Astrocyte (in vitro differentiated cells and primary cell): ENCODE measurements around the gene FGFBP3.

Source experiments
- EZH2 ChIP-seq: IDR thresholded peaks from 2 replicates; pipeline ENCODE4 v1.6.1; 2012; ENCODE audit warnings: mild to moderate bottlenecking, low read length, inconsistent platforms; ENCODE audit not compliant: insufficient read depth
- TF ChIP-seq, protein P1 (sequence below): IDR thresholded peaks from 2 replicates; pipeline ENCODE4 v1.5.1; 2011; ENCODE audit warnings: low read depth, mild to moderate bottlenecking, inconsistent platforms, low read length, moderate library complexity; ENCODE audit not compliant: insufficient read depth

GRCh38 chr10:91891125-91892001 is 17.9 kb downstream of the FGFBP3 start:
- TF ChIP-seq, protein P1, sequence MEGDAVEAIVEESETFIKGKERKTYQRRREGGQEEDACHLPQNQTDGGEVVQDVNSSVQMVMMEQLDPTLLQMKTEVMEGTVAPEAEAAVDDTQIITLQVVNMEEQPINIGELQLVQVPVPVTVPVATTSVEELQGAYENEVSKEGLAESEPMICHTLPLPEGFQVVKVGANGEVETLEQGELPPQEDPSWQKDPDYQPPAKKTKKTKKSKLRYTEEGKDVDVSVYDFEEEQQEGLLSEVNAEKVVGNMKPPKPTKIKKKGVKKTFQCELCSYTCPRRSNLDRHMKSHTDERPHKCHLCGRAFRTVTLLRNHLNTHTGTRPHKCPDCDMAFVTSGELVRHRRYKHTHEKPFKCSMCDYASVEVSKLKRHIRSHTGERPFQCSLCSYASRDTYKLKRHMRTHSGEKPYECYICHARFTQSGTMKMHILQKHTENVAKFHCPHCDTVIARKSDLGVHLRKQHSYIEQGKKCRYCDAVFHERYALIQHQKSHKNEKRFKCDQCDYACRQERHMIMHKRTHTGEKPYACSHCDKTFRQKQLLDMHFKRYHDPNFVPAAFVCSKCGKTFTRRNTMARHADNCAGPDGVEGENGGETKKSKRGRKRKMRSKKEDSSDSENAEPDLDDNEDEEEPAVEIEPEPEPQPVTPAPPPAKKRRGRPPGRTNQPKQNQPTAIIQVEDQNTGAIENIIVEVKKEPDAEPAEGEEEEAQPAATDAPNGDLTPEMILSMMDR = no peak
- no peak for TF ChIP-seq EZH2
